Dermis microvascular lymphatic vessel endothelial cell (primary cell): ENCODE measurements around the gene FGGY. TPM values are rescaled to one million over a fixed set of nuclear protein-coding genes. Genes with fewer than 3 reads are reported as not detected.
"Not testable (repeated sequence)": the region's sequence is repeated elsewhere in the genome, so short reads cannot be mapped to it uniquely, and the experiment has no call there.

ENCODE experiments used
- DNase-seq, 2 donors: peaks; one replicate each; pipeline versions ENCODE4 v3.0.0 to v3.0.0-alpha.2; 2010; ENCODE audit warnings: low read depth in 2 of 2
- total RNA-seq: library from RNA; depleted of rRNA; stranded (reverse); fragments of >200 nt; gene quantifications from 2 replicates; pipeline ENCODE4 v1.2.1, GENCODE V29; 2014

The FGGY gene
- total RNA-seq, 1 donor from 2014 or later, result 8.5 TPM

DNA sequence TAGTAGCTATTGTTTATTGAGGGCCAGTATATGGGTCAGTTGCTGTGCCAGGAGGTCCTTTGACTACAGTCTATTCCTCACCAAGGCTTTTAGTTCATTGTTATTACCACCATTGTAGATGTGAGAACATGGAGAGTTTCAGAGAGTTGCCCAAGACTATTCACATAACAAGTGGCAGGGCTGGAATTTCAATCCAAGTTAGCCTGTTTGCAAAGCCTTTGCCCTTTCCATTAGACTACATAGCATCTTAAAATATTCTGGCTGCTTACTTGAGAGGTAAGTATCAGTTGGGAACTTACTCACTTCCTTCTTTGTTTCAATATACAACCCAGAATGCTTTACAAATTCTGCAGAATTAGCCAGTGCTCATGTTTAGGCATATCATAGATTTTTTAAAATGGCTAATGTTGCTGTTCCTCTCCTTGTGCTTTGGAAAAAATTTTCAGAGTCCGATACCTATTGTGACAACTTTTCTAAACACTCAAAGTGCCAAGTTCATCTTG is 141.2 kb downstream of the FGGY start:
- DNase-seq, result no peak

DNA sequence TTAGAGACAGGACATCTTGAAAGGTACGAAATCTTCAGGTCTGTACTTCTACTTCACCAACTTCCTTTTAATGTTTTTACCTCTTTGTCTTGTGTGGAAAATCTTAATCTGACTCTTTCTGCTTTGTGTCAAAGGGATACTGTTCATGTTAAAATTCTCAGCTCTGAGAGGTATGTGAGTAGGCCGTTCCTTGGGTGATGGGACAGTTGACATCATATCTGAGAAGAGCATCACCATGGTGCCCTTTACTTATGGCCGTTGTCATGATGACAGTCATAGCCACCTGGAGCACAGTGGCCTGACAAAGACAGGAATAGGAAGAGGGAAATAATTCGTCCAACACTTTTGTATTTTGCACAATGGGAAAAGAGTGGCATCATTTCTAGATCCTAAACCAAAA is 145.6 kb downstream of the FGGY start:
- DNase-seq, result no peak

DNA sequence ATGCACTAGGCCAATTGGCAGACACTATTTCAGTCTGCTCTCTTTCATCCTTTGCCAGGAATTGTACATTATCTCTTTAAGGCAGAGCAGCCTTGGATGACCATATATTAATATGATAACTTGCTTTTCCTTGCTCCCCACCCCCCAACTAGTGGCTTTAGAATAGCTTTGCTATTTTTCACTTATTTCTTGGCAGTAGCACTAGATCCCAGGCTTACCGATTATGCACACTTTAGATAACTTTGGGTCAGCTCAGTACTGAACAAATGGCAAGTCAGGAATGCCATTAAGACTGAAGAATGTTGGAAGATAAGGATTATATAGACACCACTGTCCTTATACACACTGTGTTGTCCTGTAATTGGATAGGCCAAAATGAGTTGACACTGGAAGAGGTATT is 146.4 kb downstream of the FGGY start:
- DNase-seq, result no peak

DNA sequence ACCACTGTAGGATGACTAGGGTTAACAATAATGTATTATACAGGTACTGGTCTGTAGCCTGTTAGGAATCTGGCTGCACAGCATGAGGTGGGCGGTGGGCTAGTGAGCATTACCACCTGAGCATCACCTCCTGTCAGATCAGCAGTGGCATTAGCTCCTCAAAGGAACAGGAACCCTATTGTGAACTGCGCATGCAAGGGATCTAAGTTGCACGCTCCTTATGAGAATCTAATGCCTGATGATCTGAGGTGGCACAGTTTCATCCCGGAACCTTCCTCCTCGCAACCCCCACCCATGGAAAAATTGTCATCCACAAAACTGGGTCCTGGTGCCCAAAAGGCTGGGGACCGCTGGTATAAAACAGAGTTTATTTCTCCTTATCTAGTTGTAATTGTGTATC is 147.6 kb downstream of the FGGY start:
- no peak for DNase-seq

DNA sequence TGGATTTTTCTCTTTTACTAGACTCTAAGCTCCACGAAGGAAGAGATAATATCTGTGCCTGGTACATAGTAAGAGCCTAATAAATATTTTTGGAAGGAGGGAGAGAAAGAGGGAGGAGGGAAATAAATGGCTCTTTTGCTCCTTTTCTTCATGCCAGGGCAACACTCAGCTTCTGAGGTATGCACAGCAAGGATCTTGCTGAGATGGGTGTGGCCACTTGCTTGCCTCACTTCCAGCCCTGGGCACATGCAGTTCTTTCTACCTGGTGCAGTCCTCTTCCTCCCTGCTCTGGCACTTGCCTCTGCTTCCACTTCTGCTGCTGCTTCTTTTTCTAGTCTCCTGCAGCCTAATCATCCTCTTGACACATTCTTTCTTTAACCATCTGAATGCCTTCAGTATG is 148.1 kb downstream of the FGGY start:
- DNase-seq, result no peak

DNA sequence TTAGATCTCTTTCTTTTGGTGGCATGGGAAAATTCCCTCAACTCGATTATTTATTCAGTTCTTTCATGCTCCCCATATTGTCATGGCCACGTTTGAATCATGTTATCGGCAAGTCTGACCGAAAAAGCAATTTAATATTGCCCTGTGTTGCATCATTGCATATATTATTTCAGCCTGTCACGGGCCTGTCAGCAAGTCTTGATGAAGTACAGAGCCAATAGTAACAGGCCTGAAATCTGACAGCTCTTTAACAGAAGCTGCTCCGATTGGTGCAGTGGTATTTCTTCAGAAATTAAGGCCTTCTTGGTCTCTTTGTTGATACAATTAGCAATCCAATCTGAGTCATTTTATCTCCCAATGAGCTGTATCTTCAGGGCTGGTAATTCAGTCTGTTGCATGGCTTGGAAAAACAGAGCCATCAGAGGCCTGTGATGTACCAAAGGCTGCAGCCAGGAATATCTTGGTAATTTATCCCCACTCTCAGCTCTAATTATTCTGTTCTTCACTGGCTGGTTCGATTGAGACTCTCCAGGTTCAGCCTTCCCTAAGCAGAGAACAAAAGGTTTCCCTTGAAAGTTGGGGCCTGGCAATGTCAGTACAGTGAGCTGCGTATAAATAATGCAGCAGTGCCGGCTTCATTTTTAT is 149.5 kb downstream of the FGGY start:
- DNase-seq, result no peak

DNA sequence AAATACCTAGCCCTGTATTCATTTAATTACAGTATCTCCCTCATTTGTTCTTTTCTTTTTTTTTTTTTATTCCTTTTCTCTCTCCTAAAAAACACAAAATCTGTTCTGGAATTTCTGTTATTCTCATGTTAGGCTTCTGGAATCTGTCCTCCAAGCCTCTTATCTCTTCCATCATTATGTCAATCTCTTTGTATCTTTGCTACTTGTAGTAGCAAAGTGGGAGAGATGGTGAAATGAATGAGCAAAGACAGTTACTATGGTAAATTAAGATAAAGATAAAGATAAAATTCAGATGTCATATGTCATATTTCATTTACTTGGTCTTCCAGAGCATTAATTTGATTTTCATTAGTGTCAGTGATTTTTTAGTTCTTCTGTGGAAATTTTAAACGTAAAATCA is 155.1 kb downstream of the FGGY start:
- no peak for DNase-seq

DNA sequence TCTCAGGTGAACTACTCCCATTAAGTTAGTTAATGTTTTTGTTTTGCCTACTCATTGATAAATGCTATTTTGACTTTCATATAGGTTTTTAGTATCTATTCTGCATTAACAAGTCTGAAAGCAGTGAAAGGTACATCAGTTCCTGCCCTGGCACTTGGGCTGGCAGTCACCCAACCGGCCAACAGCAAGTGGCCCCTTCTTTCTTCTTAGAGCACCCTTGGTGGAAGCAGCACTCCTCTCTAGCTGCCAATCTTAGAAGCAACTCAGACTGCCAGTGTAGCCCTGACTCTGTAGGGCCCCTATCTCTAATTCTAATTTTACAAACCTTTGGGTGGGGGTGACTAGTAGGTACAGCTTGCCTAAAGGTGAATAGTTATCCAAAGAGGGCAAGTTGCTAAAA is 155.7 kb downstream of the FGGY start:
- DNase-seq, result no peak

DNA sequence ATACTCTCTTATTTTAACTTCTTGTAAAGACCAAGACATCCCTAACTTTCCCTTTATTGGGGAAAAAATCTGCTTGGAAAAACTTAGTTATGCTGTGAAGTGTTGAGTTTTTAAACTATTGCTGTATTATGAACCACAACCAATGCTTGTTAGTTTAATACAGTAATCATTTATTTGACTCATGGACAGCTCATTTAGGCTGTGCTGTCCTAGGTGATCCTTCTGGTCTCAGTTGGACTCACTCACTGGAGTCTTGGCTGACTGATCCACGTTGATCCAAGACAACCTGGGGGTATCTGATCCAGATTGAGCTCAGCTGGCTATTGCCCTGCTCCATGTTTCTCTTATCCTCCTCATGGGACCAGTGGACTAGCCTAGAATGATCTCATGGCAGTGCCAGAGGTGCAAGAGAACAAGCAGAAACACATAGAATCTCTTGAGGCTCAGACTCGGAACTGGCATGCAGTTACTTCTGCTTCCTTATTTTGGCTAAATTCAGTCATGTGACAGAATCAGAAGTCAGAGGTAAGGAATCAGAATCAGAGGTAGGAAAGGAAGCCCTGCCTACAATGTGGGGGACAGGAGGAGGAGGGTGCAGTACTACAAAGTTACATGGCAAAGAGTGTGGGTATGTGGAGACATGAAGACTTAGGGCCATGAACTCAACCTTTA is 156.5 kb downstream of the FGGY start:
- DNase-seq, result no peak

DNA sequence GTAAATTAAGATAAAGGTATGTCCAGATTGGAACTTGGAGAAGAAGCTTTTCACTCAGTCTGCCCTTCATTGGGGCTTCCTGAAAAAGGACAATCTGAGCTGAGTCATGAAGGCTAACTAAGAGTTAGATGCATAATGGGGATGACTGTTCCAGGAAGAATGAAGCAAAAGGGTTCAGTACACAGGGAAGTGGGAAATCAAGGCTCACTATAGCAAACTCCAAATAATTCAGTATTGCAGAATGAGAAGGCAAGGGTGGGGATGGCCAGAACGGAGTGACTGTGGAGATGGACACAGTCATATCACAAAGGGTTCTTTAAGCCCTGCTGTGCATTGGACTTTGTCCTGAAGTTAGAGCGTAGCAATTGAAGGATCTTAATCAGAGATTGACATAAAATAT is 158.3 kb downstream of the FGGY start:
- peak in 1 of 2 donors; percentile 35 for DNase-seq

DNA sequence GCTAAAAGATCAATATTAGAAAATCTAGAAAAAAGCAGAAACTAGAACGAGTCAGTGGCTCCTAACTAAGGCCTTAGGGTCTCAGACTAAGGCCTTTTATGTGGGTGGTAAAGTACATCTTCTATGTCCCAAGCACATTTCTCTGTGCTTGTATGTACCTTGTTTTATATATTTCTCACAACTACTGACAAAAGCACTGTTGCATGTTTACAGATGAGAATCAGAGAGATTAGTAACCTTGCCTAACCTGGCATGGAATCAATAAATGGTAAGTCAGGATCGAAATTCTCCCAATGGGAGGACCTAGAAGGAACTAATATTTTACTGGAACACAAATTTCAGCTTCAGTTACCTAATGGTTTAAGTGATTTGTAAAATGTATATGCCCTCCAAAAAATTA is 160.9 kb downstream of the FGGY start:
- no peak for DNase-seq

DNA sequence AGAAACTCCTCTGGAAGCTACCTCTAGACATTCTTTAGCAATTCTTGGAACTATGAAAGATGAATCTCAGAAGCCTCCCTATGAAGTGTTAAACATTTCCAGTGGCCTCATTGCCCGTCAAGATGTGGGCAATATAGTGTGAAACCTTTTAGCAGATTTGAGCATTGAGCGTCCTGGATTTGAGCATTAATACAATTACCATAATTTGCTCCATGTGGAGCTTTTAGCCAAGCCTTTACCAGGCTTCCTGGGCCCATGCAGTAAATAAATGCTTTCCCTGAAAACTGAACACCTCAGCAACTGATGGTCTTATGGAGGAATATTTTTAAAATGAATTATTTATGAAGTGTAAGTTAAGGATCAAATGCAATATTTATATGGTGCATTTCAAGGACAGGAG is 162.0 kb downstream of the FGGY start:
- no peak for DNase-seq

DNA sequence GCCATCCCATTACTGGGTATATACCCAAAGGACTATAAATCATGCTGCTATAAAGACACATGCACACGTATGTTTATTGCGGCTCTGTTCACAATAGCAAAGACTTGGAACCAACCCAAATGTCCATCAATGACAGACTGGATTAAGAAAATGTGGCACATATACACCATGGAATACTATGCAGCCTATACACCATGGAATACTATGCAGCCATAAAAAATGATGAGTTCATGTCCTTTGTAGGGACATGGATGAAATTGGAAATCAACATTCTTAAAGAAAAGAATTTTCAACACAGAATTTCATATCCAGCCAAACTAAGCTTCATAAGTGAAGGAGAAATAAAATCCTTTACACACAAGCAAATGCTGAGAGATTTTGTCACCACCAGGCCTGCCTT is 166.0 kb downstream of the FGGY start:
- DNase-seq, result not testable (repeated sequence)

DNA sequence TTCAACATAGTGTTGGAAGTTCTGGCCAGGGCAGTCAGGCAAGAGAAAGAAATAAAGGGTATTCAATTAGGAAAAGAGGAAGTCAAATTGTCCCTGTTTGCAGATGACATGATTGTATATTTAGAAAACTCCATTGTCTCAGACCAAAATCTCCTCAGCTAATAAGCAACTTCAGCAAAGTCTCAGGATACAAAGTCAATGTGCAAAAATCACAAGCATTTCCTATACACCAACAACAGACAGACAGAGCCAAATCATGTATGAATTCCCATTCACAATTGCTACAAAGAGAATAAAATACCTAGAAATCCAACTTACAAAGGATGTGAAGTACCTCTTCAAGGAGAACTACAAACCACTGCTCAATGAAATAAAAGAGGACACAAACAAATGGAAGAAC is 168.6 kb downstream of the FGGY start:
- DNase-seq, result peak; percentile 11 to 35

DNA sequence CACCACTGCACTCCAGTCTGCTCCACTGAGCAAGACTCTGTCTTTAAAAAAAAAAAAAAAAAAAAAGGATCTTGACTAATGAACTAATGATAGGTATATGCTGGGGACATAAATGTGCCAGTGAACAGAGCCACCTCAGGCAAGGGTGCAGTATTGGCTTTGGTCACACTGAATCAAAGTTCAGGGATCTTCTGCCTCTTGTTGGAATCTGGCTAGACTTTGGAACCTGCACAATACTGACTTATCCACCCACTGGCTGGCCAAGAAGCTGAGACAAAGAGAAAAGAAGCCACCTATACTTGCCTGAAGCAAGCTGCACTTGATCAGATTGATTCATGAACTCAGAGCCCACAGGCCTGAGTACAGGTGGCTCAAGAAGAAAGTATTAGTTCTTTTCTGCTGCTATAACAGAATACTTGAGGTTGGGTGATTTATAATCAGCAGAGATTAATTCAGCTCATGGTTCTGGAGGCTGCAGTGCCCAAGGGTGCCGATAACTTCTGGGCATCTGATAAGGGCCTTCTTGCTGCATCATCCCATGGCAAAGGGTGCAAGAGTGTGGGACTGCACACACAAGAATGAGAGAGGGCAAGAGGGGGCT is 172.0 kb downstream of the FGGY start:
- DNase-seq, result no peak

DNA sequence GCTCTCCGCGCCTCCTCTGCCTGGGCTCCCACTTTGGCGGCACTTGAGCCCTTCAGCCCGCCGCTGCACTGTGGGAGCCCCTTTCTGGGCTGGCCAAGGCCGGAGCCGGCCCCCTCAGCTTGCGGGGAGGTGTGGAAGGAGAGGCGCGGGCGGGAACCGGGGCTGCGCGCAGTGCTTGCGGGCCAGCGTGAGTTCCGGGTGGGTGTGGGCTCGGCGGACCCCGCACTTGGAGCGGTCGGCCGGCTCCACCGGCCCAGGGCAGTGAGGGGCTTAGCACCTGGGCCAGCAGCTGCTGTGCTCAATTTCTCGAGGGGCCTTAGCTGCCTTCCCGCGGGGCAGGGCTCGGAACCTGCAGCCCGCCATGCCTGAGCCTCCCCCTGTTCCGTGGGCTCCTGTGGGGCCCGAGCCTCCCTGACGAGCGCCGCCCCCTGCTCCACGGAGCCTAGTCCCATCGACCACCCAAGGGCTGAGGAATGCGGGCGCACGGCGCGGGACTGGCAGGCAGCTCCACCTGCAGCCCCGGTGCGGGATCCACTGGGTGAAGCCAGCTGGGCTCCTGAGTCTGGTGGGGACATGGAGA is 175.2 kb downstream of the FGGY start:
- not testable (repeated sequence) for DNase-seq

DNA sequence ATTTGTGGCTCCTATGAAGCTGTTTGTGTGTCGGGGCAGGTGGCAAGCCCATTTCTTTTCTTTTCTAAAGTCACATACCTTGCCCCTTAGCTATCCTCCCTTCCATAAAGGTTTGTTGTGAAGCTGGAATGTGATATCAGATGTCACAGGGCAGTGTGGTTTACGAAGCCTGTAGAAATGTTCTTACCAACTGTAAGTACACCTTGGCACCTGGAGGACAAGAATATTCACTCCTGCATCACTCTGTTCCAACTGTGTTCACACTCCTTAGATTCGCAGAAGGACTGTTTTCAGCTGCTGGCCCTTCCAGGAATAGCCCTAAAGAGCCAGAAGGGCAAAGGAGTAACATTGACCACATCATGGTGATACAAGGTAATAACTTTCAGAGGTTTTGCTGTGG is 176.9 kb downstream of the FGGY start:
- no peak for DNase-seq

DNA sequence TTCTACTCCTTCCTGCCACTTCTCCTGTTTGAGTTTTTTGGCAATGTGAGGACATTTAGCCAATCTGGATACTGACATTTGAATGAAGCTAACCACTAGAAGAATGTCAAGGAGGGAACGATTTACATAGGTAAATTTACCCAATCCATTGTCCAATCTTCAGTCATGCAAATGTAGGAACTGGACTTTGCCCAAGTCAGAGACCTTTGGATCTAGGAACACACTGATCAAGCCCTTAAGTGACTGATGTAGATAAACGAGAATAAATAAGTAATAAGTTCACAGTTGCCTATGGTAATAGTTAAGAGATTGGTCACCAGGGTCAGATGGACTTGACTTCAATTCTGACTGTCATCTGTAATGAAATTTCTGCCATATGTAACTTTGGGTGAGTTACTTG is 177.6 kb downstream of the FGGY start:
- DNase-seq, result no peak

DNA sequence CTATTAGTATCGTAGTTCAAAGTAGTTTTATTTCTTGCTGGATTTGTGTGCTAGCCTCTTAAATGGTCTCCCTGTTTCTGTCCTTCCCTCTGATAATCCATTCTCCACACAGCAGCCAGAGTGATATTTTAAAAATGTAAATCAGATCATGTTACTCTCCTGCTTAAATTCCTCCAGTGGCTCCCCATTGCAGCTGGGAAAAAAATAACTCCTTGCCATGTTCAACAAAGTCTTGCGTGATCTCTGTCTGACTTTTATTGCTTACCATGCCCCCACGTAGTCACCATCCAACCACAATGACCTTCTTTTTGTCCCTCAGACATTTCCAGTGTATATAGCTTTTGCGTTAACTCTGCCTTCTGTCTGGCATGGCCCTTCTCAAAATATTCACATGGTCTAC is 178.8 kb downstream of the FGGY start:
- no peak for DNase-seq

DNA sequence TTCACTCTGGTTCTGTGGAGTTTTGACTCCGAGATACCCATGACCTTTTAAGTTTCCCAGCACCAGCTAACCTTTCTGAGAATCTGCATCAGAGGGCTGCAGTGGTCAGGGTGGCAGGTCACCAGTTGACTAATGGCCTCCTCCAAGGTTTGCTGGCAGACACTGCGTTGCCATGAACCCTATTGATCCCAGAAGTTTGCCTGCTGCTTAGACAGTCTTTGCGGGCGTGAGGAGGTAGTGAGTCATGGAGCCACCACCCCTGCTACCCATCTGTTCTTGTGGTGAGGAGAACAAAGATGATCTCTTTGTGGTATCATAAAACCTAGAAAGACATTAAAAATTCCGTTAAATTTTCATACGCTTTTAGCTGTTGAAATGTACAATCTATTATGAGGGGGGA is 180.4 kb downstream of the FGGY start:
- DNase-seq, result no peak

DNA sequence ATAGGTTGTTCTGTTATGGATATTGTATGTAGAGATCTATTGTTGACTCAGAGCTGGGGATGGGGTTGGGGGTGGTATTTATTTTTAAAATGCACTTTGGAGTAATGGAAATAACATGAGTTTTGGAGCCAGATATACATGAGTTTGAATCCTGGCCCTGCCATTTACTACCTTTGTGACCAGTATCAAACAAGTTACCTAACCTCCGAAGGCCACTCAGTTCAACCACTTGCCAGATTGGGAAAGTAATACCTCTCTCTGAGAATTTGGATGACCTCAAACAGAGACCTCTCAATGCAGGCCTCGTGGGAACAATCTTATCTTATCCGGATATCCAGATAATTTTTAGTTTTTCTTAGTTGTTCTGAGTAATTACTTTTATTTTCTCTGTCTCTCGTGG is 181.0 kb downstream of the FGGY start:
- DNase-seq, result no peak

DNA sequence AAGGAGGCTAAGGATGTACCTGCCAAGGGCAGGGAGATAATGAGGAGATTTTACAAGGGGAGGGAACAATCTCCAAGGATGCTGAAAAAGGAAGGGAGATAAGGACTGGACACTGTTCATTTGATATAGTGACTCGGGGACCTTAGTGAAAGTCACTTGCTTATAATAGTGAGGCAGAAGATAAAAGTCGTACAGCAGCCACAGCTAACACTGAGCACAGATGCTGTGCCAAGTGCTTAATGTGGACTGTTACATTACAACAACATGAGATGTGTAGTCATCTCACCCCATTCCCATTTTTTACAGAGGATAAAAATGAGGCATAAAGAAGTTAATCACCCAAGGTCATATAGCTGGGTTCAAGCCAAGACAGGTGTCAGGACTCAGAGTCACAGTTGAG is 181.9 kb downstream of the FGGY start:
- no peak for DNase-seq
